Measurements from ENCODE around the gene AKR1C2.
"Not testable (repeated sequence)": the region's sequence is repeated elsewhere in the genome, so short reads cannot be mapped to it uniquely, and the experiment has no call there.

The AKR1C2 gene

DNA sequence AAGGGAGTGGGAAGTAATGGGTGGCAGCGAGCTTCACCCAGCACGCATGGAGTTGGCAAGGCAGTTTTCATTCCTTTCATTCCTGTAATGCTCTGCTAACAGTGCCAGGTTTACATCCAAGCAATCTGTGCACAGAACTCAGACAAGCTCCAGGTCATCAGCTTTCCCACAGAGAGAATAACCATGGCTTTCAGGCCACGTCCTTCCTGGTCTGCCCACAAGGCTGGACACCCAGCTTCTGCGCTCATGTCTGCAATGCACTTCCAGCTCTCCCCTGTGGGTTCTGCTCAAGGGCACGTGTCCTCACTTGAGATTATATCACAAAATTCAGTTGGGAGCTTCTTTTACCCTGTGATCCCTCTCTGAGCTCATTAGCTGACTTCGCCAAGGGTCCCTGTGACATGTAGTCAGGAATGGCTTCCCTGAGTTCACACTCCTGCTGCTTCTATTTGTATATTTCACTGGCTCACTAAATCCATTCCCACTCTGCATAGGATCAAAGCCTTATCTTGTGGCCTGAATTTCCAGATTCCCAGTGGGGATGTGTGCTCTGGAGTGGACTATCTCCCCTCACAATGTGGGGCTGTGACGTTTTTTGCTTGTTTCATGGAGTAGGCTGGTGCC lies 18.6 kb downstream of the AKR1C2 start:
- no peak for DNase-seq

DNA sequence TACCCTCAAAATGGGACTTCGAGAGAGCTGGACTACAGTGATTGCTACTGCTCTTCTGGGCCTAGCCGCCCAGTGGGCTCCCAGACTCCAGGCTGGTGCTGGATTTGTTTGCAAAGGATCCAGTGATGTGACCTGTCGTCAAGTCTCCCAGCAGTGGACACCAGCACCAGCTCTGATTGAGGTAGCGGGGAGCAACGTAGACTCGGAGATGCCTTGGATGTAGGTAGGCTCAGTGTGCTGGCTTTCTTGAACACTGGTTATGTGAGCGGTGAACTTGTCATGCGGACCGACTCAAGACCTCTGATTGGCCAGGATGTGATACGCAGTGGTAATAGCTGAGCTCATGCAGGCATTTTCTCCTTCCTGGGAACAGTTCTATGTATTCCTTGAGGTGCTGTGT lies 19.4 kb downstream of the AKR1C2 start:
- no peak for DNase-seq

- DNase-seq = no peak
These were observed 19.9 kb downstream of the AKR1C2 start for GRCh38 chr10:4983615-4984216.

DNA sequence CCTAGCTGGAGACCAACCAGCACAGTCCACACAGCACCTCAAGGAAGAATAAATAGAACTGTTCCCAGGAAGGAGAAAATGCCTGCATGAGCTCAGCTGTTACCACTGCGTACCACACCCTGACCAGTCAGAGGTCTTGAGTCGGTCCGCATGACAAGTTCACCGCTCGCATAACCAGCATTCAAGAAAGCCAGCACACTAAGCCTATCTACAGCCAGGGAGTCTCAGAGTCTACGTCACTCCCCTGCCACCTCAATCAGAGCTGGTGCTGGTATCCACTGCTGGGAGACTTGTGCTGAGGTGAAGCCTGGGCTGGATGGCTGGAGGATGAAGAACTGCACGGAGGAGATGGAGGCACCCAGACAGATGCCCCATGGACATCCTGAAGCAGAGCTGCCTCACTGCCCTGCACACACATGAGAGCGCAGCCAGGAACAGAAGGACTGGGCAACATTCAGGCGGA lies 20.9 kb downstream of the AKR1C2 start:
- no peak for DNase-seq

DNA sequence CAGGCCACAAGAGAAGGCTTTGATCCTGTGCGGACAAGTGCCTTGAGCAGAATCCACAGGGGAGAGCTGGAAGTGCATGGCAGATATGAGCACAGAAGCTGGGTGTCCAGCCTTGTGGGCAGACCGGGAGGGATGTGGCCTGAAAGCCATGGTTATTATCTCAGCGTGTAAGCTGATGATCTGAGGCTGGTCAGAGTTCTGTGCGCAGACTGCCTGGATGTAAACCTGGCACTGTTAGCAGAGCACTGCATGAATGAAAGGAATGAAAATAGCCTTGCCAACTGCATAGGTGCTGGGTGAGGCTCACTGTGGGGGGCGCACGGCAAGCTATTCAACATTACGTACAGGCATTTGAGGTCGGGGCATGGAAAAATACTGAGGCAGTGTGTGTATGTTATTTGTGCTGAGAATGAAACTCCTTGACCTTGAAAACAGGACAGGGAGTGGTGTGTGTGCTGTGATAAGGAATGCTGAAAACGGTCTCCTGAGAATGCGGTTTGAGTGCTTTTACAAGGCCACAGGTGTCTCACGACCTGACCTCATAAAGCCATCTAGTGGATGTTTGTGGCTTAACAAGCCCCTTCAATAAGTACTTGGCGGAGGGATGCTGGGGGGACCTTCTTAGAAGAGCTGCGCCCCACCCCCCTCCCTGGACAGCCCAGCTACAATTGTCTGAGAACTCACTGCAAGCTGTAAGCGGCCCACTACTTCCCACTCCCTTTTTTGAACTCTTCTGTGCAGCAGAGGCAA lies 21.8 kb downstream of the AKR1C2 start:
- no peak for DNase-seq

DNA sequence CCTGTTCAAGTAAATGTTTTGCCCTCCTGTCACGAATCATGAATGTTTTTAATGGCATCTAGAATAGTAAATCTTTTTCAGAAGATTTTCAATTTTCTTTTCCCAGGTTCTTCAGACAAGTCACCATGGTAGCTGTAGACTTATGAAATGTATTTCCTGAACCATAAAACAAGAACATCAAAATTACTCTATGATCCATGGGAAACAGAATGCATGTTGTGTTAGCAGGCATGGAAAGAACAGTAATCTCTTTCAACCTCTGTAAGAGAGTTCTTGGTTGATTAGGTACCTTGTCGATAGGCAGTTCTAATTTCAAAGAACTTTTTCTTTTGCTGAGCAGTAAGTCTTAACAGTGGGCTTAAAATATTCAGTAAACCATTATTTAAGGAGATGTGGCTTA lies 22.9 kb downstream of the AKR1C2 start:
- no peak for DNase-seq

DNA sequence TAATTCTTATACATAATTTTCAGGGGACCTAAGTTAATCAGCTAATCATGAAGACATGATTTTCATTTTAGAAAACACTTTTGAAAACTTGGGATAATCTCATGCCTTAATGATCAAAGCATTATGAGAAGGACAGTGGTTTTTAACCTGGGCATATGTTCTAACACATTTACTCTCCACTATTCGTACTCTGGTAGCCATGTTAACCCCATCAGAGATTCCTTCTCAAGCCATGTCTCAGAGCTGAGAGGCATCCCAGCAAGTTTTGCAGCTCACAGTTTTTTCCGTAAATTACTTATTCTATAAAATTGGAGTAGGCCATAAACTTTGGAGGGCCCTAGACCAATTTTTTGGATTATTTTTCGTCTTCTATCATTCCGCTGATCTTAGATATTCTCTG lies 24.8 kb downstream of the AKR1C2 start:
- DNase-seq = no peak

GRCh38 chr10:4977025-4977424 lies 26.6 kb downstream of the AKR1C2 start:
- DNase-seq = no peak

DNA sequence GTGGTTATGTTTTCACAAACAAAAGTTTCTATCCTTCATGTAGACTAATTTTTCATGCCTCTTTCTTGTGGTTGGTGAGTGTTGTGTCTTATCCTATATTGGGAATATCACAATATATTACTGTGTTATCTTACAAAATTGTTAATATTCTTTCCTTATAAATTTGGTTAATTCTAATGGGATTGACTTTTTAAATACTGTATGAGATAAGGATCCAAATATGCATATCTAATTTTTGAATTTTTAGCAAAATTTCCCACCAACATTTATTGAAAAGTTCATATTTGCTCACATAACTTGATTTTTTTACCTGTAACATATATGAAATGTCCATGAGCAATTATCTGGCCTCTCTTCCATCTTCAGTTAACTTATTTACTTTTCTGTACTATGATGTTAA lies 29.3 kb downstream of the AKR1C2 start:
- not testable (repeated sequence) for DNase-seq

DNA sequence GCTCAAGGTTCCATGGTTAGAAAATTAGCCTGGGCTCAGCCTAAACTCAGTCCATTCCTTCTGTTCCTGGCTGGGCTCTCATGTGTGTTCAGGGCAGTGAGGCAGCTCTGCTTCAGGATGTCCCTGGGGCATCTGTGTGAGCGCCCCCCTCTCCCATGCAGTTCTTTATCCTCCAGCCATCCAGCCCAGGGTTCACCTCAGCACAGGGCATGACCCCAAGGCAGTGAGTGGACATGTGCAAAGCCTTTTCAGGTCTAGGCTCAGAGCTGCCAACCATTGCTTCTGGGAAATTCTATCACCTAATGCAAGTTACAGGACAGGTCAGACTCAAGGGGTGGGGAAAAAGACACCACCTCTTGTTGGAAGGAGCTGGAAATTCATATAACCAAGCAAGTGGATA lies 30.4 kb downstream of the AKR1C2 start:
- not testable (repeated sequence) for DNase-seq

DNA sequence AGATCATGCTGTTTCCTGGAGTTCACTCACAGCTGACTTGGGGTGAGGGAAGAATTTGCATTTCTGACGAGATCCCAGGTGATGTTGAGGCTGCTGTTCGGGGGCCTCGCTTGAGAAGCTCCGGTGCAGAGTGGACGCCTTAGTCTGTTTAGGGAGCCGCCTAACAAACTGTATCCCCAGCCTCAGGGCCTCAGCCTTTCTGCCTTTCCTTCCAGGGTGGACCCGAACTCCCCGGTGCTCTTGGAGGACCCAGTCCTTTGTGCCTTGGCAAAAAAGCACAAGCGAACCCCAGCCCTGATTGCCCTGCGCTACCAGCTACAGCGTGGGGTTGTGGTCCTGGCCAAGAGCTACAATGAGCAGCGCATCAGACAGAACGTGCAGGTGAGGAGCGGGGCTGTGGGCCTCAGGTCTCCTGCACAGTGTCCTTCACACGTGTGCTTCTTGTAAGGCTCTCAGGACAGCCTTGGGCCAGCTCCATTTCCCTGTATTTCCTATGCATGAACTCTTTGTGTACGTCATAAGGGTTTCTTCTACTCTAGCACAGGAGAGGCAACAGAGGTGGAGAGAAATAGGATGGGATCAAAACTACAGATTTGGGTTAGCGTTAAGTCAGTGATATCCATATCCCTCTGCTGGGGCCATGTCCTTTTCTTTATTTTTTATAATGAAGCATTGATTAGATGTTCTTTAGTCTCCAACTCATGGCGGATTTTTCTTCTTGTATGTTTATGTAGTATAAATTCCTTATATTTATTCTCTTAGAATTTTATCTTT lies 31.1 kb downstream of the AKR1C2 start:
- not testable (repeated sequence) for DNase-seq

GRCh38 chr10:4970362-4970761 lies 33.3 kb downstream of the AKR1C2 start:
- not testable (repeated sequence) for DNase-seq

GRCh38 chr10:4969289-4969688 lies 34.4 kb downstream of the AKR1C2 start:
- DNase-seq = not testable (repeated sequence)

DNA sequence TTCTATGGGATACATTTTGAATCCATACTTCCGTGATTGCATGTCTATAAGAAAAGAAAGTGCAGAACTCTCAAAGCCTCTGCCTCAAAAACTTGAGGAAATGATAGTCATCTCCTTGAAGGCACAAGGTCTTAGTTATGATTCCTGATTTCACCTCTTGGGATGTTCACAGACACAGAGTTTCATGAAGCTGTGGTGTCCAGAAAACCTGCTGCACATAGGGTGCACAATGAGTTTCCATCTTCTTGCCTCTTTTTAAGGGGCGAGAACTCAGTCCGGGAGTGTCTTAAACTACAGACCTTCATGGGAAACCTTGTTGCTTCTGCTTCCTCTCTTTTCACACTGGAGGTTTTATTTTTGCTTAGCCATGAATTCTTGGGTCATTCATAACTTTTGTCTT lies 36.5 kb downstream of the AKR1C2 start:
- DNase-seq = not testable (repeated sequence)

DNA sequence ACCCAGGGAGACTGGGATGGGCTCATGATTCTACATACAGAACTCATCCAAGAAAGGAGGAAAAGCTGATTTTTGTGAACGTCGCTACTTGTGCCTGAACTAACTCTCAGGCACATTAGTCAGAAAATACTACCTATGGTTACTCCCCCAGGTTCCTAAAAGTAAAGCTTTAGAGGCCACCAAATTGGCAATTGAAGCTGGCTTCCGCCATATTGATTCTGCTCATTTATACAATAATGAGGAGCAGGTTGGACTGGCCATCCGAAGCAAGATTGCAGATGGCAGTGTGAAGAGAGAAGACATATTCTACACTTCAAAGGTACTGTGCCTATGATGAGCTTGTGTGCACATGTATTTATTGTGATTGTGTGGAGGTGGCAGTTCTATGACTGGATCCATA lies 37.9 kb downstream of the AKR1C2 start:
- DNase-seq = not testable (repeated sequence)

- not testable (repeated sequence) for DNase-seq
These were observed 39.9 kb downstream of the AKR1C2 start for GRCh38 chr10:4963815-4964154.

DNA sequence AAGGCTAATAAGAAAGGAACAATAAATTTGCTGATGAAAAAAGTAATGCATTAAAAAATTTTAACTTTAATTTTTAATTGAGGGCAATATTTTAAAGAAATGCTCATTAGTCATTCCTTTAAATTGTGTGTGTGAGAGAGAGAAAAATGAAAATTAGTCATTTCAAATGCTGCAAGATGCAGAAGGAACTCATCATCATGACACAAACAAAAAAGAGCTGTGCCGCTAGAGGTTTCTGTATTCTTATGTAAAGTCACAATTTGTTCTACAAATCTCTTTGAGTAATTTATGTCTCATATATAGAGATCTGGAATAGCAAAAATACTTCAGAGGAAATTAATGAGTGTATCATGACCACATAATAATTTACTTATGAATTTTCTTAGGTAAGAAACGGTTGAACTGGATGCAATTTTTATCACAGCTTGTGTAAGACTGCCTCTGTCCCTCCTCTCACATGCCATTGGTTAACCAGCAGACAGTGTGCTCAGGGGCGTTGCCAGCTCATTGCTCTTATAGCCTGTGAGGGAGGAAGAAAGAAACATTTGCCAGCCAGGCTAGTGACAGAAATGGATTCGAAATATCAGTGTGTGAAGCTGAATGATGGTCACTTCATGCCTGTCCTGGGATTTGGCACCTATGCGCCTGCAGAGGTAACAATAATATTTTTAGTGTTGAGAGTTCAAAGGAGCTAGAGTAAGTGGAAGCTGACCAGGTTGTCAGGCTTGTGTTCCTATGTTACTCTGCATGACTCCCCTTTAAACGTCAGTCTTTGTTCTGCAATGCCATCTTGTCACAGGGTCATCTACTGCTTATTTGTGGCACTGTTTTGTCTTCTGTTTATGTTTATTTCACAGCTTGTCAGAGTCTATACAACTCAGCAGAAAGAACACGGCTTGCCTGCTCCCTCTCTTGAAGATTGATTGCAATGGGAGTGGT lies 40.5 kb downstream of the AKR1C2 start, which contains the start of gene AKR1C1:
AKR1C1 (plus strand) TSS at position 540 of the 939 bp plus-strand sequence; CDS start at position 570, 30 bp downstream.
- DNase-seq = peak in 1 of 2 donors; percentile 31

GRCh38 chr10:4962308-4962707 lies 41.3 kb downstream of the AKR1C2 start:
- DNase-seq = not testable (repeated sequence)

DNA sequence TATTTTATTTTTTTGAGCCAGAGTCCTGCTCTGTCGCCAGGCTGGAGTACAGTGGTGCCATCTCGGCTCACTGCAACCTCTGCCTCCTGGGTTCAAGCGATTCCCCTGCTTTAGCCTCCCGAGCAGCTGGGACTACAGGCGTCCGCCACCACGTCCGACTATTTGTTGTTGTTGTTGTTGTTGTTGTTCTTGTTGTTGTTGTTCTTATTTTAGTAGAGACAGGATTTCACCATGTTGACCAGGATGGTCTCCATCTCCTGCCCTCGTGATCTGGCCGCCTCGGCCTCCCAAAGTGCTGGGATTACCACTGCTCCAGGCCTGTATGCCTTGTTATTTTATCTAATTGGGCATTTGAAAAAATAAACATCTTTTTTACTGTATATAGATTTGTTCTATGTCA lies 42.1 kb downstream of the AKR1C2 start:
- DNase-seq = not testable (repeated sequence)

DNA sequence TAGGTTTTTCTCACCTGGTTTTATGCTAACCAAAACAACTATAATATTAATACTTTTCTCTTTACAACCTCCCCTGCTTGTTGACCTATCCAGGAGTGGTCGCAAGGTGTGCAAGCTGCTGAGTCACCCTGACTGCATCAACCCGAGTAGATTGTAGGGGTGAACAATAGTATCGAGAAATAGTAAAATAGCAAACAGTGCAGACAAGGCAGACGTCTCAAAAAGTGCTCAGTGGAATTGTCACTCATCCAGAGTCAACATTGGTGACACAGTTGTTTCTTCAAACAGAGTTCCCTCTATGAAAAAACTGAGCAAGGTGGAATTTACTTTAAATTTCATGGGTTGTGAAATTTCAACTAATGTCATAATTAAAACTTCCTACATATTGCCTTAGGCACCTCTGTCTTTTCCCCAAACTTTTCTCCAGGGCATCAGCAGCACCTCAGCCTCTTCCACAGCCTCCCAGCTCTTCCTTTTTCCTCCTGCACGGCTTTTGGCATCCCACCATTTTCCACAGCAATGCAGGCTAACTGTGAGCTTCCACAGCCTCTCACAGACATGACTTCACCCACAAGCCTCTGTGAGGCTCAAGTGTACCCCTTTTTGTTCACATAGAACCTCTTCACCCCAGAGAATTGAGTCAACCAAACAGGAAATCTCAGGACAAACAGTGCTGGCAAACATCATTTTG lies 46.6 kb downstream of the AKR1C2 start:
- DNase-seq = not testable (repeated sequence)

DNA sequence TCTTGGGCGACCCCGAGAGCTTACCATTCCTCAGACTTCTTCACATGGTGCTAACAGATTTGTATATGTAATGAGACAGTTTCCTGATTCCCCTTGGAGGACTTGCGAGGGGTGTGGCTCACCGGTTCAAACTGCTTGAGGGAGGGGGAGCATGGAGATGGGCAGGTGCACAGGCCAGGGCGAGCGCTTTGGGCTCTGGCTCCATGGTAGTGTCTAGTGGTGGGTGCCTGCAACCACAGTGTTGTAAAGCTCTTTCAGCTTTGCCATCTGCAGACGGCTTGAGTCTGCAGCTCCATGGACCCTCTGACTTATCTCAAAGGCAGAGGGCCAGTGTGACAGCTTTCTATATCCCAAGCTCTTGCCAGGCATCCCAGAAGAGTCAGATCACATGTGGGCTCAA lies 47.6 kb downstream of the AKR1C2 start:
- not testable (repeated sequence) for DNase-seq

Measured in inflammatory macrophage (primary cell).